A549 (cell line): Measurements from ENCODE around the gene PAX8. TPM values are rescaled to one million over a fixed set of nuclear protein-coding genes. Genes with fewer than 3 reads are reported as not detected.

Experiments
- ATAC-seq, 2 experiments: fragments of 200-7000 bp in 1 of 2; fragments of >200 bp in 1 of 2; cut with Nextera tagmentation in 1 of 2; cut with Tn5 transposase in 1 of 2; 3 replicates each; pipeline versions ENCODE4 v1.8.0 to v1.9.1; 2018 to 2020; ENCODE audit warnings: mild to moderate bottlenecking in 1 of 2, moderate library complexity in 1 of 2
- CTCF ChIA-PET: fragments of 300-600 bp; sonication (Branson Sonifier 250); formaldehyde crosslinking; extraction: SDS; loops from one replicate; lab custom pipeline; 2021; ENCODE audit warnings: antibody characterized with exemption, inconsistent platforms; lab: Yijun Ruan, JAX
- POLR2A ChIA-PET: fragments of 350-600 bp; formaldehyde crosslinking; extraction: SDS; loops from one replicate; lab custom pipeline; 2021; ENCODE audit warnings: antibody characterized with exemption, inconsistent platforms; lab: Yijun Ruan, JAX
- DNase-seq, 2 experiments: peaks; one replicate each; pipeline versions ENCODE4 v3.0.0 to v3.0.0-alpha.2; 2011 to 2016; ENCODE audit warnings: low read depth in 1 of 2, low spot score in 1 of 2
- FAIRE-seq: peaks from 2 replicates; lab custom pipeline; 2011; peaks lifted over from hg19 to GRCh38; lab: Jason Lieb, UNC
- H3K27ac ChIP-seq, 2 experiments: fragments of >200 bp; sonication (Bioruptor Twin); formaldehyde crosslinking; 3 replicates each; pipeline ENCODE4 v1.5.1; 2016 to 2017
- H3K4me1 ChIP-seq: fragments of >200 bp; sonication (Bioruptor Twin); formaldehyde crosslinking; 3 replicates; pipeline ENCODE4 v1.6.1; 2016
- H3K4me2 ChIP-seq: fragments of >200 bp; sonication (Bioruptor Twin); formaldehyde crosslinking; 3 replicates; pipeline ENCODE4 v1.6.1; 2016
- H3K4me3 ChIP-seq: fragments of >200 bp; sonication (Bioruptor Twin); formaldehyde crosslinking; 3 replicates; pipeline ENCODE4 v1.5.1; 2016
- H3K9me3 ChIP-seq: fragments of >200 bp; sonication (Bioruptor Twin); formaldehyde crosslinking; 3 replicates; pipeline ENCODE4 v1.6.1; 2016
- CEBPB ChIP-seq, 2 experiments: fragments of >200 bp in 1 of 2; sonication (Bioruptor Twin) in 1 of 2; formaldehyde crosslinking in 1 of 2; IDR thresholded peaks; 2 replicates each; pipeline ENCODE4 v1.6.1; 2012 to 2016
- EHF ChIP-seq: fragments of 250-450 bp; sonication (Bioruptor Pico); IDR thresholded peaks from 2 replicates; pipeline ENCODE4 v1.5.0; 2020; ENCODE audit warnings: mild to moderate bottlenecking
- EHMT2 ChIP-seq: fragments of 200-600 bp; sonication (generic); IDR thresholded peaks from 2 replicates; pipeline ENCODE4 v1.6.1; 2016; ENCODE audit warnings: antibody characterized with exemption, low read depth, mild to moderate bottlenecking, moderate library complexity
- FOSB ChIP-seq: fragments of 250-450 bp; sonication (Bioruptor Pico); IDR thresholded peaks from 2 replicates; pipeline ENCODE4 v1.5.0; 2020; ENCODE audit warnings: mild to moderate bottlenecking, moderate library complexity
- FOSL2 ChIP-seq, 2 experiments: fragments of 450-650 bp in 1 of 2; fragments of >200 bp in 1 of 2; sonication (Bioruptor Twin) in 1 of 2; formaldehyde crosslinking; IDR thresholded peaks; 2 replicates each; pipeline versions ENCODE4 v1.5.0 to v1.6.1; 2016 to 2020; ENCODE audit warnings: mild to moderate bottlenecking in 1 of 2, moderate library complexity in 1 of 2
- FOXS1 ChIP-seq: fragments of 250-450 bp; sonication (Bioruptor Pico); IDR thresholded peaks from 2 replicates; pipeline ENCODE4 v1.5.0; 2020; ENCODE audit warnings: mild to moderate bottlenecking, moderate library complexity
- GATA3 ChIP-seq: IDR thresholded peaks from 2 replicates; pipeline ENCODE4 v1.6.1; 2012; ENCODE audit warnings: borderline replicate concordance
- HDAC2 ChIP-seq: fragments of 200-600 bp; sonication (generic); IDR thresholded peaks from 2 replicates; pipeline ENCODE4 v1.6.1; 2016
- HEYL ChIP-seq: fragments of 250-450 bp; sonication (Bioruptor Pico); IDR thresholded peaks from 2 replicates; pipeline ENCODE4 v1.8.0; 2021; ENCODE audit warnings: mild to moderate bottlenecking, moderate library complexity
- HOXA7 ChIP-seq: fragments of 250-450 bp; sonication (Bioruptor Pico); IDR thresholded peaks from 2 replicates; pipeline ENCODE4 v1.5.0; 2020; ENCODE audit warnings: mild to moderate bottlenecking, moderate library complexity
- HOXB13 ChIP-seq: fragments of 250-450 bp; sonication (Bioruptor Pico); IDR thresholded peaks from 2 replicates; pipeline ENCODE4 v1.5.0; 2020; ENCODE audit warnings: low read depth, mild to moderate bottlenecking, moderate library complexity
- HOXB5 ChIP-seq: fragments of 250-450 bp; sonication (Bioruptor Pico); IDR thresholded peaks from 2 replicates; pipeline ENCODE4 v1.5.0; 2020; ENCODE audit warnings: mild to moderate bottlenecking, moderate library complexity
- MAFK ChIP-seq: fragments of 450-650 bp; IDR thresholded peaks from 2 replicates; pipeline ENCODE4 v1.6.1; 2014; ENCODE audit not compliant: partially characterized antibody
- NFE2L2 ChIP-seq: fragments of 150-350 bp; conservative IDR thresholded peaks from 2 replicates; pipeline ENCODE4 v1.6.1; 2014; ENCODE audit warnings: low read length
- NR3C1 ChIP-seq: fragments of >200 bp; sonication (Bioruptor Twin); formaldehyde crosslinking; IDR thresholded peaks from 3 replicates; pipeline ENCODE4 v1.6.1; 2017
- PBX3 ChIP-seq: IDR thresholded peaks from 2 replicates; pipeline ENCODE4 v1.6.1; 2012
- POLR2A ChIP-seq: IDR thresholded peaks from 2 replicates; pipeline ENCODE4 v1.6.1; 2012; ENCODE audit warnings: mild to moderate bottlenecking, low read length
- POLR2AphosphoS2 ChIP-seq: conservative IDR thresholded peaks from 2 replicates; pipeline ENCODE4 v1.6.1; 2012; ENCODE audit warnings: low read length, improper control_type of control experiment, inconsistent platforms
- RARB ChIP-seq: fragments of 250-450 bp; sonication (Bioruptor Pico); IDR thresholded peaks from 2 replicates; pipeline ENCODE4 v1.8.0; 2021; ENCODE audit warnings: mild to moderate bottlenecking, moderate library complexity
- SREBF2 ChIP-seq: fragments of 450-650 bp; IDR thresholded peaks from 2 replicates; pipeline ENCODE4 v1.6.1; 2014; ENCODE audit warnings: mild to moderate bottlenecking, moderate library complexity
- TP53 ChIP-seq: fragments of 250-450 bp; sonication (Bioruptor Pico); IDR thresholded peaks from 2 replicates; pipeline ENCODE4 v1.5.0; 2021; ENCODE audit warnings: mild to moderate bottlenecking, moderate library complexity
- ZFP36 ChIP-seq: fragments of 450-650 bp; IDR thresholded peaks from 2 replicates; pipeline ENCODE4 v1.6.1; 2014; ENCODE audit warnings: borderline replicate concordance; ENCODE audit not compliant: partially characterized antibody
- ZNF302 ChIP-seq: fragments of 250-450 bp; sonication (Bioruptor Pico); IDR thresholded peaks from 2 replicates; pipeline ENCODE4 v1.9.0; 2021; ENCODE audit warnings: inconsistent platforms, mild to moderate bottlenecking, moderate library complexity
- WGBS: methylation state at CpG from one replicate; pipeline ENCODE4 v1.1.6; 2017; ENCODE audit errors: missing lambda C conversion rate; 5-methylcytosine and 5-hydroxymethylcytosine counted together
- polyA plus RNA-seq, 4 experiments: library from polyadenylated mRNA; depleted of rRNA in 3 of 4; stranded (reverse); fragments of >200 nt; fragmentation: RNase III in 1 of 4; extraction: RNeasy Plus Mini Kit Qiagen cat#74134 plus additional on column Dnase treatment in 1 of 4; gene quantifications; 2 replicates in 3 of 4; 3 replicates in 1 of 4; pipeline ENCODE4 v1.2.3, GENCODE V29; 2011 to 2017
- TF ChIP-seq, protein P1 (sequence below): IDR thresholded peaks from 2 replicates; pipeline ENCODE4 v1.6.1; 2012; ENCODE audit warnings: low read depth, borderline replicate concordance
- TF ChIP-seq, protein P2 (sequence below): fragments of 450-650 bp; IDR thresholded peaks from 2 replicates; pipeline ENCODE4 v1.6.1; 2014; ENCODE audit warnings: antibody characterized with exemption
- TF ChIP-seq, protein P3 (sequence below): fragments of >200 bp; sonication (Bioruptor Twin); formaldehyde crosslinking; IDR thresholded peaks from 3 replicates; pipeline ENCODE4 v1.5.1; 2016

PAX8 gene
- polyA plus RNA-seq, 2 of the 4 experiments (the other 2 are of a cell fraction): 0.71 to 0.81 TPM

GRCh38 chr2:113183703-113184102 is 95.0 kb downstream of the PAX8 start:
- ATAC-seq: no peak
- CTCF ChIA-PET: interaction anchor here (0.9 to 5.1 kb wide), 5 partner anchors 9 to 207 kb away, joined by 5 to 39 read pairs (median 6); no protein-coding TSS in a partner anchor

DNA sequence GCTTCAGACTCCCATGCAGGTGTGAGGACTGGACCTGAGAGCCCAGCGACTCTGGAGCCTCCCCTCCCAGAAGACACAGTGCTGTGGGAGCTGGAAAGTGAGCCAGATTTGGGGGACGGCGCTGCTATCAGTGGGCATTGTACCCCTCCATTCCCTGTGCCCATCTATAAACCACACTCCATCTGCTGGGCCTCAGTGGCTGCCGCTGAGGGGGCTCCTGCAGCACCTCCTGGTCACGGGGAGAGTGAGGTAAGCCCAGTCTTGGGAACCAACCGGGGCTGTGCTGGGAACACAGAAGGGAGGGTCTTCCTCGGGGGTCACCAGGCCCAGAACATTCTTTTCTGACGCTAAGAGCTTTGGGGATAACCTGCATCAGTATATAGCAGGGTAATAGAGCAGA is 95.5 kb downstream of the PAX8 start:
- no peak for FAIRE-seq
- no peak overlapping the region for H3K4me2 ChIP-seq
- TF ChIP-seq FOSL2 (IDR thresholded peaks at IDR 0.05) (no peak), FOSL2 (CRISPR knock-in tag; IDR thresholded peaks at IDR 0.05) (no peak), ZFP36 (no peak), TP53 (CRISPR knock-in tag) (no peak), ZNF302 (CRISPR knock-in tag) (no peak), HEYL (no peak), POLR2A (no peak), NR3C1 (no peak), MAFK (no peak), RARB (CRISPR knock-in tag) (no peak), HOXB13 (CRISPR knock-in tag) (no peak)
- no peak for ATAC-seq
- no peak for DNase-seq
- H3K9me3 ChIP-seq: no peaks in the 10 kb centered on the region
- H3K4me1 ChIP-seq: no peaks in the 10 kb centered on the region
- H3K27ac ChIP-seq: no peak overlapping the region
- ChIA-PET CTCF (interaction anchor here (0.9 to 5.1 kb wide), 6 partner anchors 8 to 207 kb away, joined by 4 to 39 read pairs (median 6); no protein-coding TSS in a partner anchor), POLR2A (no interaction called here)
- 68% methylated on average over 8 of the region's 8 CpGs for WGBS
- H3K4me3 ChIP-seq: no peak overlapping the region

More at GRCh38 chr2:113183703-113184102, 95.0 kb downstream of the PAX8 start:
- Histone ChIP-seq H3K27ac (no peak overlapping the region), H3K4me2 (no peak overlapping the region), H3K9me3 (no peaks in the 10 kb centered on the region), H3K4me1 (no peaks in the 10 kb centered on the region), H3K4me3 (no peak overlapping the region)
- TF ChIP-seq HOXB5 (CRISPR knock-in tag) (no peak), EHMT2 (no peak), HOXA7 (CRISPR knock-in tag) (no peak), TP53 (CRISPR knock-in tag) (no peak), GATA3 (no peak)
- TF ChIP-seq, protein P1, sequence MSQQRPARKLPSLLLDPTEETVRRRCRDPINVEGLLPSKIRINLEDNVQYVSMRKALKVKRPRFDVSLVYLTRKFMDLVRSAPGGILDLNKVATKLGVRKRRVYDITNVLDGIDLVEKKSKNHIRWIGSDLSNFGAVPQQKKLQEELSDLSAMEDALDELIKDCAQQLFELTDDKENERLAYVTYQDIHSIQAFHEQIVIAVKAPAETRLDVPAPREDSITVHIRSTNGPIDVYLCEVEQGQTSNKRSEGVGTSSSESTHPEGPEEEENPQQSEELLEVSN: no peak
- FAIRE-seq: no peak
- 82% methylated on average over 2 of the region's 2 CpGs for WGBS
- POLR2A ChIA-PET: no interaction called here
- no peak for DNase-seq

DNA sequence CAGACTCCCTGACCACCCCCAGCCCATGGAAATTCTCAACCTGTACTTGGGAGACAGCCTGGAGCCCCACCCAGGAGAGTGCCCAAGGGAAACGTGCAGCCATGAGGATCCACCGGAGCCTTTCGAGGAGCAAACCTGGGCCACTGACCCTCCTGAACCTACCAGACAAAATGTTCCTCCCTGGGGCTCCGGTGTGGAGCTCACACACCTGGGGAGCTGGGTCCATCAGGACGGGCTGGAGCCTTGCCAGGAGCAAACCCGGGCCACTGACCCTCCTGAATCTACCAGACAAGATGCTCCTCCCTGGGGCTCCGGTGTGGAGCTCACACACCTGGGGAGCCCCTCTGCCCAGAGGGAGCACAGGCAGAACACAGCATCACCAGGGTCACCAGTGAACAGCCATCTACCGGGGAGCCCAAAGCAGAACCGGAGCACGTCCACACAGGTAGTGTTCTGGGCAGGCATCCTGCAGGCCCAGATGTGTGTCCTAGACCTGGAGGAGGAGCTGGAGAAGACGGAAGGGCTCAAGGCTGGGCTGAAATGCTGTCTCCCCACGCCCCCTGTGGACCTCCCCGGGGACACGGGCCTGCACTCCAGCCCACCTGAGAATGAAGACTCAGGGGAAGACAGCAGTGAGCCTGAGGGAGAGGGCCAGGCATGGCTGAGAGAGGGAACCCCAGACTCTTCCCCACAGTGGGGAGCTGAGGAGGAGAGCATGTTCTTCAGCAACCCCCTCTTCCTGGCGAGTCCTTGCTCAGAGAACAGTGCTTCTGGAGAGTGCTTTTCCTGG is 96.1 kb downstream of the PAX8 start:
- ATAC-seq: no peak; a peak in 1 of 6 replicates
- CTCF ChIA-PET: interaction anchor here (1.3 to 5.1 kb wide), 7 partner anchors 8 to 188 kb away, joined by 3 to 39 read pairs (median 6); no protein-coding TSS in a partner anchor
- Histone ChIP-seq H3K4me3 (no peak overlapping the region), H3K27ac (no peak overlapping the region)
- TF ChIP-seq, protein P2, sequence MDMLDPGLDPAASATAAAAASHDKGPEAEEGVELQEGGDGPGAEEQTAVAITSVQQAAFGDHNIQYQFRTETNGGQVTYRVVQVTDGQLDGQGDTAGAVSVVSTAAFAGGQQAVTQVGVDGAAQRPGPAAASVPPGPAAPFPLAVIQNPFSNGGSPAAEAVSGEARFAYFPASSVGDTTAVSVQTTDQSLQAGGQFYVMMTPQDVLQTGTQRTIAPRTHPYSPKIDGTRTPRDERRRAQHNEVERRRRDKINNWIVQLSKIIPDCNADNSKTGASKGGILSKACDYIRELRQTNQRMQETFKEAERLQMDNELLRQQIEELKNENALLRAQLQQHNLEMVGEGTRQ: no peak
- TF ChIP-seq POLR2AphosphoS2: no peak
- TF ChIP-seq NFE2L2: no peak
- no peak for TF ChIP-seq NR3C1
- no peak for TF ChIP-seq FOXS1
- TF ChIP-seq EHF (CRISPR knock-in tag): no peak
- TF ChIP-seq SREBF2: no peak
- TF ChIP-seq PBX3: no peak
- TF ChIP-seq CEBPB (IDR thresholded peaks at IDR 0.05): no peak
- TF ChIP-seq HDAC2: no peak
- TF ChIP-seq FOSB: no peak
- TF ChIP-seq, protein P3, sequence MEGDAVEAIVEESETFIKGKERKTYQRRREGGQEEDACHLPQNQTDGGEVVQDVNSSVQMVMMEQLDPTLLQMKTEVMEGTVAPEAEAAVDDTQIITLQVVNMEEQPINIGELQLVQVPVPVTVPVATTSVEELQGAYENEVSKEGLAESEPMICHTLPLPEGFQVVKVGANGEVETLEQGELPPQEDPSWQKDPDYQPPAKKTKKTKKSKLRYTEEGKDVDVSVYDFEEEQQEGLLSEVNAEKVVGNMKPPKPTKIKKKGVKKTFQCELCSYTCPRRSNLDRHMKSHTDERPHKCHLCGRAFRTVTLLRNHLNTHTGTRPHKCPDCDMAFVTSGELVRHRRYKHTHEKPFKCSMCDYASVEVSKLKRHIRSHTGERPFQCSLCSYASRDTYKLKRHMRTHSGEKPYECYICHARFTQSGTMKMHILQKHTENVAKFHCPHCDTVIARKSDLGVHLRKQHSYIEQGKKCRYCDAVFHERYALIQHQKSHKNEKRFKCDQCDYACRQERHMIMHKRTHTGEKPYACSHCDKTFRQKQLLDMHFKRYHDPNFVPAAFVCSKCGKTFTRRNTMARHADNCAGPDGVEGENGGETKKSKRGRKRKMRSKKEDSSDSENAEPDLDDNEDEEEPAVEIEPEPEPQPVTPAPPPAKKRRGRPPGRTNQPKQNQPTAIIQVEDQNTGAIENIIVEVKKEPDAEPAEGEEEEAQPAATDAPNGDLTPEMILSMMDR: no peak
- TF ChIP-seq HOXB13 (CRISPR knock-in tag): no peak
- TF ChIP-seq, all 56 proteins: peak for 0
- Histone ChIP-seq H3K4me1 (no peaks in the 10 kb centered on the region), H3K4me2 (no peak overlapping the region), H3K9me3 (no peaks in the 10 kb centered on the region)
- no peak for DNase-seq
- POLR2A ChIA-PET: no interaction called here
- WGBS: 55% methylated on average over 10 of the region's 15 CpGs
- FAIRE-seq: no peak
